ENCODE results near the gene PSMD1.

The PSMD1 gene

DNA sequence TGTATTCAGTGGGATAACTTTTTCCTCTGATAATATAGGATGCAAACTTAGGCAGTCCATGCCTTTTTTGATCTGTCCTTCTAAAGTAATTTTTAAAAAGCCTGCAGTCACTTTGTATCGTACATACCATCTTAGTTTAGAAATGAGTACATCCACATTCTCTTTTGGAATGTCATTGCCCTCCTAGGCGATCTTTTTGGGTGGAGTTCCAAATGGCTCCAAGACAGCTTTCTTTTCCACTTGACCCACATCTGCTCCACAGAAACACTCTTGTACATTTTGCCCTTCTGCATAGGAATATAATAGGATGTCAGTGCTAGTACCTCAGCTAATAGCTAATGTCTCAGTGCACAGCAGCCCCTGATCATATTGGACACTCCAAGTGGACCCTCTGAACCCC is 90.0 kb downstream of the PSMD1 start:
- H3K4me1 ChIP-seq (ENCODE audit: control insufficient read depth, insufficient read depth, low read length) = no peaks in the 10 kb centered on the region
- 89 to 92% methylated on average over 2 of the region's 2 CpGs for WGBS, 2 experiments
- no peaks in the 10 kb centered on the region for H3K9me3 ChIP-seq (ENCODE audit: control insufficient read depth, low read length)
- no peak overlapping the region for H3K27ac ChIP-seq (ENCODE audit: insufficient read depth, low read depth, low read length, poor library complexity, severe bottlenecking)
- no peak overlapping the region for H3K4me3 ChIP-seq (ENCODE audit: insufficient read depth, low read depth, low read length)
- peaks cover 8% of the 10 kb centered on the region for H3K36me3 ChIP-seq (ENCODE audit: control insufficient read depth, insufficient read depth, low read length)
- no peaks in the 10 kb centered on the region for H3K27me3 ChIP-seq (ENCODE audit: control insufficient read depth, insufficient read depth, low read length, poor library complexity, severe bottlenecking)

DNA sequence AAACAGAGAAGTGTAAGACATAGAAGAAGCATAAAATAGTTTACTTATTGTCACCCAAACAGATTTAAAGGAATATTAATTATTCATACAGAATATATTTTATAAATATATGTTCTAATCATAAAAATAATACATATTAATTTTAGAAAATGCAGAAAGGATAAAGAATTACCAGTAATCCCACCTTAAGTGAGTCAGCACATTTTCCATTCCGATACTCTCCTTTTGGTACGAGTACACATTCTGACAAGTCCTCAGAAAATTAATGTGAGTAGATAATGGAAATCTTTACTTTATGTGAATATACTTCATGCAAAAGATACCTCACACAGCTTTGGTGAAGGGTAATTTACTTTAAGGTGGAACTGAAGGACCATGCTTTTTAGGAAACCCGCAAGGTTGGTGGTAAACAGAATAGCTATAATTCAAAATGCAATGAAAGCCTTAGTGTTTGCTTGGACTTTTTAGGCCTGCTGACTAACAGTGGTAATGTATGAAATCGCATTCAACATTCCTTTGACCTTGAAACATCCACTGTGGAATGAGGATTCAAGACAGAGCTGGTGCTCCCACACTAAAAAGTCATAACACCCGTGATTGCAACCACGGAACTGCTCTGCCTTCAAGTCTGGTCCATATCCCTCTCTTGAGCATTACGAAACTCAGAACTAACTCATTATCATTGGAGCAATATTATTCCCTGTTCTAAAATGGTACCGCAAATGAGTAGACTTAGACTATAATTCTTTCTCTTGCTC is 96.3 kb downstream of the PSMD1 start:
- 96 to 97% methylated on average over 6 to 8 of the region's 8 CpGs for WGBS, 2 experiments
- Histone ChIP-seq H3K4me1 (ENCODE audit: control insufficient read depth, insufficient read depth, low read length) (no peaks in the 10 kb centered on the region), H3K4me3 (ENCODE audit: insufficient read depth, low read depth, low read length) (no peak overlapping the region), H3K9me3 (ENCODE audit: control insufficient read depth, low read length) (no peaks in the 10 kb centered on the region), H3K27ac (ENCODE audit: insufficient read depth, low read depth, low read length, poor library complexity, severe bottlenecking) (no peak overlapping the region), H3K27me3 (ENCODE audit: control insufficient read depth, insufficient read depth, low read length, poor library complexity, severe bottlenecking) (no peaks in the 10 kb centered on the region), H3K36me3 (ENCODE audit: control insufficient read depth, insufficient read depth, low read length) (no peaks in the 10 kb centered on the region)

DNA sequence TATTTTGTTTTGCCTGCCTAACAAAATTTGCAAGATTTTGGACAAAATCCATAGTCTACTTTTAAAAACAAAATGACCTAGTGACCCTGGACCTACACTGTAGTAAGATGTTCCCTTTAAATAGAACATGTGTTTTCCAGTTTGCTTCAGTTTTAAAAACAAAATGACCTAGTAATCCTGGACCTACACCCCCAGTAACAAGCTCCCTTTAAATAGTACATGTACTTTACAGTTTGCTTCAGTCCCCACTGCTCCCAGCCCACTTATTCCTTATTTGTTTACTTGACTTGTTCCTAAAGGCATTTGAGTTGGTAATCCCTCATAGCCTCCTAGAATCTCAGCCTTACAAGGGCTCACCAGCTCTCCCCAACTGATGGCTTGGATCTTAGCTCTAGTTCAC is 102.6 kb downstream of the PSMD1 start:
- no peak overlapping the region for H3K27ac ChIP-seq (ENCODE audit: insufficient read depth, low read depth, low read length, poor library complexity, severe bottlenecking)

GRCh38 chr2:231160701-231161100 is 104.0 kb downstream of the PSMD1 start:
- H3K9me3 ChIP-seq (ENCODE audit: control insufficient read depth, low read length) = no peaks in the 10 kb centered on the region
- WGBS, 2 experiments = 91 to 92% methylated on average over 5 of the region's 5 CpGs
- no peak overlapping the region for H3K27ac ChIP-seq (ENCODE audit: insufficient read depth, low read depth, low read length, poor library complexity, severe bottlenecking)
- H3K36me3 ChIP-seq (ENCODE audit: control insufficient read depth, insufficient read depth, low read length) = peaks cover 4% of the 10 kb centered on the region
- H3K4me3 ChIP-seq (ENCODE audit: insufficient read depth, low read depth, low read length) = no peak overlapping the region
- H3K4me1 ChIP-seq (ENCODE audit: control insufficient read depth, insufficient read depth, low read length) = no peaks in the 10 kb centered on the region
- no peaks in the 10 kb centered on the region for H3K27me3 ChIP-seq (ENCODE audit: control insufficient read depth, insufficient read depth, low read length, poor library complexity, severe bottlenecking)

More for the DNA sequence above, 102.6 kb downstream of the PSMD1 start:
- Histone ChIP-seq H3K4me3 (ENCODE audit: insufficient read depth, low read depth, low read length) (no peak overlapping the region), H3K36me3 (ENCODE audit: control insufficient read depth, insufficient read depth, low read length) (peaks cover 4% of the 10 kb centered on the region), H3K9me3 (ENCODE audit: control insufficient read depth, low read length) (no peaks in the 10 kb centered on the region), H3K27me3 (ENCODE audit: control insufficient read depth, insufficient read depth, low read length, poor library complexity, severe bottlenecking) (no peaks in the 10 kb centered on the region), H3K4me1 (ENCODE audit: control insufficient read depth, insufficient read depth, low read length) (no peaks in the 10 kb centered on the region)

- no peaks in the 10 kb centered on the region for H3K9me3 ChIP-seq (ENCODE audit: control insufficient read depth, low read length)
- WGBS, 2 experiments = 94 to 99% methylated on average over 3 to 6 of the region's 7 CpGs
- H3K27me3 ChIP-seq (ENCODE audit: control insufficient read depth, insufficient read depth, low read length, poor library complexity, severe bottlenecking) = no peaks in the 10 kb centered on the region
- H3K27ac ChIP-seq (ENCODE audit: insufficient read depth, low read depth, low read length, poor library complexity, severe bottlenecking) = no peak overlapping the region
- no peaks in the 10 kb centered on the region for H3K4me1 ChIP-seq (ENCODE audit: control insufficient read depth, insufficient read depth, low read length)
- peaks cover 4% of the 10 kb centered on the region for H3K36me3 ChIP-seq (ENCODE audit: control insufficient read depth, insufficient read depth, low read length)
- no peak overlapping the region for H3K4me3 ChIP-seq (ENCODE audit: insufficient read depth, low read depth, low read length)
These were observed 104.7 kb downstream of the PSMD1 start for GRCh38 chr2:231161252-231161839.

DNA sequence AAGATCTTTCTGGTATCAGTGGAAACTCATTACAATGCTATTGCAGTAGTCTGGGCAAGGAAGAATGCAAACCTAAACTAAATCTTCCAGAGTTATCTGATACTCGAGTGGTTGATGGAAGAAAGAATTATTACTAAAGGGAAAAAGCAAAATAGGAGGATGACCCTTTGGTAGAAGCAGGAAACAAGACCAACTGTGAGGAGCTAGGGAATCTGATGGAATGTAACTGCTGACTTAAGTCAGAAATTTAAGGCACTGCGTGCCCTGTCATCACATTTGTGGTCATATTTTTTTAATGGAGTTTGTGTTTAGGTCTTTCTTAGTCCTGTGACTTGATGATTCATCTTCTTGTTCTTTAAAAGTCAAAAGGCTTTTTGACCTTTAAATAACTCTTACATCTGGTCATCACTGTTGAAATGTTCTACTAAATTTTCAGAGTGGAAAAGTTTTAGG is 105.2 kb downstream of the PSMD1 start:
- H3K36me3 ChIP-seq (ENCODE audit: control insufficient read depth, insufficient read depth, low read length) = peaks cover 4% of the 10 kb centered on the region
- WGBS, 2 experiments = 93 to 96% methylated on average over 2 of the region's 2 CpGs
- H3K9me3 ChIP-seq (ENCODE audit: control insufficient read depth, low read length) = no peaks in the 10 kb centered on the region
- no peaks in the 10 kb centered on the region for H3K4me1 ChIP-seq (ENCODE audit: control insufficient read depth, insufficient read depth, low read length)
- no peaks in the 10 kb centered on the region for H3K27me3 ChIP-seq (ENCODE audit: control insufficient read depth, insufficient read depth, low read length, poor library complexity, severe bottlenecking)
- no peak overlapping the region for H3K4me3 ChIP-seq (ENCODE audit: insufficient read depth, low read depth, low read length)
- H3K27ac ChIP-seq (ENCODE audit: insufficient read depth, low read depth, low read length, poor library complexity, severe bottlenecking) = no peak overlapping the region

DNA sequence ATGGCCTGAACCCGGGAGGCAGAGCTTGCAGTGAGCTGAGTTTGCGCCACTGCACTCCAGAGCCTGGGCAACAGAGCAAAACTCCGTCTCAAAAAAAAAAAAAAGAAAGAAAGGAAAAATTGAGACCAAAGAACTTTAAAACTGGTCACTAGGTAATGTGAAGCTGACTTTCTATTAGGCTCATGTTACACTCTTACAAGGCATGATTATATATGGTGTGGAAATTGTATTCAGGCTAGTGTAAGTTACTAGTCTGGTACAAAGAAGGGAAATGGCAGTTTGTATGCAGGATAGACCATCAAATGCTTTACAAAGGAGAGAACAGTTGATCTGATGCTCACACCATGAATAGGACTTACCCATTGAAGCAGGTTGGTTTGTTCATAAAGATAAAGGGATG is 106.3 kb downstream of the PSMD1 start:
- peaks cover 9% of the 10 kb centered on the region for H3K36me3 ChIP-seq (ENCODE audit: control insufficient read depth, insufficient read depth, low read length)
- no peaks in the 10 kb centered on the region for H3K9me3 ChIP-seq (ENCODE audit: control insufficient read depth, low read length)
- no peak overlapping the region for H3K4me3 ChIP-seq (ENCODE audit: insufficient read depth, low read depth, low read length)
- H3K27me3 ChIP-seq (ENCODE audit: control insufficient read depth, insufficient read depth, low read length, poor library complexity, severe bottlenecking) = no peaks in the 10 kb centered on the region
- no peaks in the 10 kb centered on the region for H3K4me1 ChIP-seq (ENCODE audit: control insufficient read depth, insufficient read depth, low read length)
- WGBS, 2 experiments = 93% methylated on average over 3 of the region's 3 CpGs
- H3K27ac ChIP-seq (ENCODE audit: insufficient read depth, low read depth, low read length, poor library complexity, severe bottlenecking) = no peak overlapping the region

- no peaks in the 10 kb centered on the region for H3K27me3 ChIP-seq (ENCODE audit: control insufficient read depth, insufficient read depth, low read length, poor library complexity, severe bottlenecking)
- WGBS, 2 experiments = 81 to 93% methylated on average over 4 of the region's 4 CpGs
- H3K4me3 ChIP-seq (ENCODE audit: insufficient read depth, low read depth, low read length) = no peak overlapping the region
- no peaks in the 10 kb centered on the region for H3K9me3 ChIP-seq (ENCODE audit: control insufficient read depth, low read length)
- H3K36me3 ChIP-seq (ENCODE audit: control insufficient read depth, insufficient read depth, low read length) = peaks cover 9% of the 10 kb centered on the region
- H3K4me1 ChIP-seq (ENCODE audit: control insufficient read depth, insufficient read depth, low read length) = no peaks in the 10 kb centered on the region
- no peak overlapping the region for H3K27ac ChIP-seq (ENCODE audit: insufficient read depth, low read depth, low read length, poor library complexity, severe bottlenecking)
These were observed 106.9 kb downstream of the PSMD1 start for GRCh38 chr2:231163414-231164095.

GRCh38 chr2:231167745-231168459 is 111.2 kb downstream of the PSMD1 start:
- H3K4me1 ChIP-seq (ENCODE audit: control insufficient read depth, insufficient read depth, low read length) = no peaks in the 10 kb centered on the region
- 89 to 98% methylated on average over 4 to 6 of the region's 6 CpGs for WGBS, 2 experiments
- H3K27me3 ChIP-seq (ENCODE audit: control insufficient read depth, insufficient read depth, low read length, poor library complexity, severe bottlenecking) = no peaks in the 10 kb centered on the region
- no peak overlapping the region for H3K4me3 ChIP-seq (ENCODE audit: insufficient read depth, low read depth, low read length)
- H3K36me3 ChIP-seq (ENCODE audit: control insufficient read depth, insufficient read depth, low read length) = peaks cover 5% of the 10 kb centered on the region
- H3K9me3 ChIP-seq (ENCODE audit: control insufficient read depth, low read length) = no peaks in the 10 kb centered on the region
- no peak overlapping the region for H3K27ac ChIP-seq (ENCODE audit: insufficient read depth, low read depth, low read length, poor library complexity, severe bottlenecking)
